WTC11 (cell line): ENCODE measurements around the gene DGKG. TPM values are rescaled to one million over a fixed set of nuclear protein-coding genes. Genes with fewer than 3 reads are reported as not detected.

ENCODE experiments used
- ATAC-seq: fragments of 200-7000 bp; cut with Tn5 transposase; 2 replicates; pipeline ENCODE4 v1.10.0; 2021; ENCODE audit warnings: mild to moderate bottlenecking, moderate library complexity
- CTCF ChIA-PET: fragments of 300-600 bp; sonication (Branson Sonifier 250); formaldehyde crosslinking; loops from one replicate; lab custom pipeline; 2021; ENCODE audit warnings: antibody characterized with exemption; lab: Charles Lee
- POLR2A ChIA-PET: fragments of 350-600 bp; sonication (Branson Sonifier 250); formaldehyde crosslinking; loops from one replicate; lab custom pipeline; 2021; ENCODE audit warnings: antibody characterized with exemption; lab: Charles Lee
- DNase-seq: peaks from one replicate; pipeline ENCODE4 v3.0.0; 2021; ENCODE audit warnings: low spot score
- H3K27ac Mint-ChIP-seq: 2 replicates; pipeline ENCODE4 v1.8.0; 2021; ENCODE audit warnings: mixed read lengths
- H3K27me3 Mint-ChIP-seq: 2 replicates; pipeline ENCODE4 v1.8.0; 2021; ENCODE audit warnings: low read depth, mild to moderate bottlenecking, moderate library complexity, mixed read lengths
- H3K36me3 Mint-ChIP-seq: 2 replicates; pipeline ENCODE4 v1.8.0; 2021; ENCODE audit warnings: mixed read lengths
- H3K4me1 Mint-ChIP-seq: 2 replicates; pipeline ENCODE4 v1.8.0; 2022; ENCODE audit warnings: mixed read lengths
- H3K4me3 Mint-ChIP-seq: 2 replicates; pipeline ENCODE4 v1.8.0; 2021; ENCODE audit warnings: mild to moderate bottlenecking, moderate library complexity, mixed read lengths
- H3K9me3 Mint-ChIP-seq: 2 replicates; pipeline ENCODE4 v1.8.0; 2021; ENCODE audit warnings: mixed read lengths
- AR ChIP-seq: fragments of 250-450 bp; sonication (Bioruptor Pico); IDR thresholded peaks from 2 replicates; pipeline ENCODE4 v1.9.0; 2021; ENCODE audit warnings: mild to moderate bottlenecking
- ATF6 ChIP-seq: sonication (generic); formaldehyde crosslinking; IDR thresholded peaks from 2 replicates; pipeline ENCODE4 v1.8.1; 2023; ENCODE audit warnings: mild to moderate bottlenecking, missing genetic modification reagents
- CREM ChIP-seq: sonication (generic); formaldehyde crosslinking; IDR thresholded peaks from 2 replicates; pipeline ENCODE4 v1.8.1; 2022; ENCODE audit warnings: mild to moderate bottlenecking, missing genetic modification reagents, moderate library complexity
- CTCF ChIP-seq: fragments of 200-600 bp; IDR thresholded peaks from 2 replicates; pipeline ENCODE4 v1.8.0; 2022; ENCODE audit warnings: antibody characterized with exemption
- FOXK1 ChIP-seq: sonication (generic); formaldehyde crosslinking; IDR thresholded peaks from 2 replicates; pipeline ENCODE4 v1.8.0; 2022; ENCODE audit warnings: mild to moderate bottlenecking, moderate library complexity, missing genetic modification reagents
- GABPB1 ChIP-seq: sonication (generic); formaldehyde crosslinking; IDR thresholded peaks from 2 replicates; pipeline ENCODE4 v1.8.1; 2023; ENCODE audit warnings: mild to moderate bottlenecking, missing genetic modification reagents
- GTF2I ChIP-seq: fragments of 250-450 bp; sonication (Bioruptor Pico); conservative IDR thresholded peaks from 2 replicates; pipeline ENCODE4 v1.4.0; 2021; ENCODE audit warnings: mild to moderate bottlenecking
- JAZF1 ChIP-seq: fragments of 250-450 bp; sonication (Bioruptor Pico); IDR thresholded peaks from 2 replicates; pipeline ENCODE4 v1.9.0; 2021; ENCODE audit warnings: moderate library complexity, mild to moderate bottlenecking, inconsistent platforms
- MYBL2 ChIP-seq: sonication (generic); formaldehyde crosslinking; IDR thresholded peaks from 2 replicates; pipeline ENCODE4 v1.8.1; 2023; ENCODE audit warnings: mild to moderate bottlenecking, moderate library complexity, missing genetic modification reagents
- NFATC4 ChIP-seq: fragments of 250-450 bp; sonication (Bioruptor Pico); IDR thresholded peaks from 2 replicates; pipeline ENCODE4 v1.9.0; 2021; ENCODE audit warnings: mild to moderate bottlenecking
- RELA ChIP-seq: sonication (generic); formaldehyde crosslinking; IDR thresholded peaks from 2 replicates; pipeline ENCODE4 v1.8.1; 2022; ENCODE audit warnings: missing genetic modification reagents, mild to moderate bottlenecking, borderline replicate concordance
- SMAD3 ChIP-seq: sonication (generic); formaldehyde crosslinking; IDR thresholded peaks from 2 replicates; pipeline ENCODE4 v1.8.0; 2022; ENCODE audit warnings: missing genetic modification reagents, mild to moderate bottlenecking, borderline replicate concordance
- SP1 ChIP-seq: sonication (generic); formaldehyde crosslinking; conservative IDR thresholded peaks from 2 replicates; pipeline ENCODE4 v1.8.1; 2022; ENCODE audit warnings: missing genetic modification reagents
- TEAD1 ChIP-seq: sonication (generic); formaldehyde crosslinking; IDR thresholded peaks from 2 replicates; pipeline ENCODE4 v1.8.0; 2022; ENCODE audit warnings: mild to moderate bottlenecking, missing genetic modification reagents
- USF1 ChIP-seq: sonication (generic); formaldehyde crosslinking; IDR thresholded peaks from 2 replicates; pipeline ENCODE4 v1.8.0; 2022; ENCODE audit warnings: mild to moderate bottlenecking, missing genetic modification reagents
- ZMAT4 ChIP-seq: fragments of 250-450 bp; sonication (Bioruptor Pico); IDR thresholded peaks from 2 replicates; pipeline ENCODE4 v1.9.0; 2021; ENCODE audit warnings: mild to moderate bottlenecking
- ZNF416 ChIP-seq: fragments of 250-450 bp; sonication (Bioruptor Pico); IDR thresholded peaks from 2 replicates; pipeline ENCODE4 v1.9.0; 2021; ENCODE audit warnings: mild to moderate bottlenecking, inconsistent platforms
- ZNF423 ChIP-seq: fragments of 250-450 bp; sonication (Bioruptor Pico); IDR thresholded peaks from 2 replicates; pipeline ENCODE4 v2.1.2; 2022; ENCODE audit warnings: mild to moderate bottlenecking, moderate library complexity
- ZNF532 ChIP-seq: fragments of 250-450 bp; sonication (Bioruptor Pico); IDR thresholded peaks from 2 replicates; pipeline ENCODE4 v1.9.0; 2021; ENCODE audit warnings: mild to moderate bottlenecking, borderline replicate concordance
- ZSCAN18 ChIP-seq: fragments of 250-450 bp; sonication (Bioruptor Pico); IDR thresholded peaks from 2 replicates; pipeline ENCODE4 v2.1.2; 2022; ENCODE audit warnings: mild to moderate bottlenecking, moderate library complexity
- total RNA-seq: library from RNA; stranded (reverse); gene quantifications from 3 replicates; pipeline ENCODE4 v1.2.3, GENCODE V29; 2021

The DGKG gene
- total RNA-seq, 1 experiment from 2014 or later, result 0.92 TPM

GRCh38 chr3:186382217-186382885 is 20.3 kb upstream of the DGKG start:
- H3K4me1 Mint-ChIP-seq, result peaks cover 15% of the 10 kb centered on the region
- H3K36me3 Mint-ChIP-seq, result no peaks in the 10 kb centered on the region
- no peak overlapping the region for H3K4me3 Mint-ChIP-seq
- H3K9me3 Mint-ChIP-seq, result peaks cover 10% of the 10 kb centered on the region
- no peaks in the 10 kb centered on the region for H3K27me3 Mint-ChIP-seq
- H3K27ac Mint-ChIP-seq, result no peak overlapping the region
- DNase-seq (no peak), ATAC-seq (no peak)
- ChIA-PET CTCF (interaction anchor here (0.8 kb wide), 1 partner anchor 405 kb away, joined by 3 read pairs; no protein-coding TSS in a partner anchor), POLR2A (no interaction called here)
- TF ChIP-seq RELA (CRISPR knock-in tag), result no peak
- TF ChIP-seq FOXK1 (CRISPR knock-in tag), result no peak
- TF ChIP-seq MYBL2 (CRISPR knock-in tag), result no peak
- TF ChIP-seq NFATC4, result no peak
- no peak for TF ChIP-seq GABPB1
- TF ChIP-seq ZNF532, result no peak
- no peak for TF ChIP-seq JAZF1 (CRISPR knock-in tag)
- TF ChIP-seq USF1 (CRISPR knock-in tag), result no peak
- TF ChIP-seq SMAD3, result no peak
- no peak for TF ChIP-seq AR (CRISPR knock-in tag)
- TF ChIP-seq TEAD1 (CRISPR knock-in tag), result no peak

- ChIA-PET CTCF (interaction anchor here (0.8 kb wide), 1 partner anchor 405 kb away, joined by 3 read pairs; no protein-coding TSS in a partner anchor), POLR2A (no interaction called here)
- no peak for DNase-seq
- no peak for TF ChIP-seq ZNF416 (CRISPR knock-in tag)
- no peak for TF ChIP-seq GTF2I (CRISPR knock-in tag)
- TF ChIP-seq CREM (CRISPR knock-in tag), result no peak
- TF ChIP-seq CTCF, result no peak
- no peak for TF ChIP-seq ATF6 (CRISPR knock-in tag)
- TF ChIP-seq SP1, result no peak
- no peak for TF ChIP-seq ZSCAN18 (CRISPR knock-in tag)
- no peak for TF ChIP-seq JAZF1 (CRISPR knock-in tag)
- TF ChIP-seq ZMAT4 (CRISPR knock-in tag), result no peak
- TF ChIP-seq ZNF423 (CRISPR knock-in tag), result no peak
- H3K27me3 Mint-ChIP-seq, result no peaks in the 10 kb centered on the region
- peaks cover 10% of the 10 kb centered on the region for H3K9me3 Mint-ChIP-seq
- H3K4me1 Mint-ChIP-seq, result peaks cover 15% of the 10 kb centered on the region
- no peak overlapping the region for H3K27ac Mint-ChIP-seq
- H3K4me3 Mint-ChIP-seq, result no peak overlapping the region
- ATAC-seq, result no peak
- no peaks in the 10 kb centered on the region for H3K36me3 Mint-ChIP-seq
These were observed 19.6 kb upstream of the DGKG start for GRCh38 chr3:186381424-186382216.
